ENCODE data around the gene WDR12. TPM values are rescaled to one million over a fixed set of nuclear protein-coding genes. Genes with fewer than 3 reads are reported as not detected.

Gene WDR12
- total and polyA plus RNA-seq, 4 donors: 9.4 to 36.1 (median 16.3) TPM

DNA sequence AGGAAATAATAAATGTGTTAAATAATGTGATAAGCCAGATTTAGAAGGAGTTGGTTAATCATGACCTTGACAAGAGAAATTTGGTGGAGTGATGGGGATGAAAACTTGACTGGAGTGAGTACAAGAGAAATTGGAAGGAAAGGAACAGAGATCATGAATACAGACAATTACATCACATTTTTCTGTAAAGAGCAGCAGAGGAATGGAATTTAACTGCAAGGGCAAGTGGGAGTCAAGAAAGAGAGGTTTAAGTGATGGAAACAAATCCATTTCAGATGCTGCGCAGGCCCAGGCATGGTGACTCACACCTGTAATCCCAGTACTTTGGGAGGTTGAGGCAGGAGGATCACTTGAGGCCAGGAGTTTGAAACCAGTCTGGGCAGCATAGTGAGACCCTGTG lies 86.6 kb downstream of the WDR12 start:
- Histone ChIP-seq H3K4me1 (ENCODE audit: control insufficient read depth in 5 of 5, insufficient read depth in 5 of 5, low read length in 5 of 5) (no peaks in the 10 kb centered on the region), H3K27ac (ENCODE audit: low read depth in 1 of 2, low read length in 1 of 2) (no peak overlapping the region), H3K9ac (ENCODE audit: insufficient read depth in 1 of 2, low read length in 2 of 2) (no peak overlapping the region), H3K36me3 (ENCODE audit: control insufficient read depth in 4 of 4, insufficient read depth in 4 of 4, low read length in 4 of 4) (peaks cover 0 to 2% (median 0%) of the 10 kb centered on the region in 4 donors), H3K27me3 (ENCODE audit: control insufficient read depth in 3 of 3, insufficient read depth in 3 of 3, low read length in 2 of 3) (no peaks in the 10 kb centered on the region), H3K4me3 (no peak overlapping the region), H3K9me3 (ENCODE audit: control insufficient read depth in 4 of 4, insufficient read depth in 3 of 4, low read length in 3 of 4) (no peaks in the 10 kb centered on the region)
- WGBS, 2 donors: 95 to 100% methylated on average over 1 of the region's 1 CpG
- DNase-seq (no peak), ATAC-seq (ENCODE audit: insufficient read depth, low FRiP score) (no peak)
- TF ChIP-seq, protein P1, sequence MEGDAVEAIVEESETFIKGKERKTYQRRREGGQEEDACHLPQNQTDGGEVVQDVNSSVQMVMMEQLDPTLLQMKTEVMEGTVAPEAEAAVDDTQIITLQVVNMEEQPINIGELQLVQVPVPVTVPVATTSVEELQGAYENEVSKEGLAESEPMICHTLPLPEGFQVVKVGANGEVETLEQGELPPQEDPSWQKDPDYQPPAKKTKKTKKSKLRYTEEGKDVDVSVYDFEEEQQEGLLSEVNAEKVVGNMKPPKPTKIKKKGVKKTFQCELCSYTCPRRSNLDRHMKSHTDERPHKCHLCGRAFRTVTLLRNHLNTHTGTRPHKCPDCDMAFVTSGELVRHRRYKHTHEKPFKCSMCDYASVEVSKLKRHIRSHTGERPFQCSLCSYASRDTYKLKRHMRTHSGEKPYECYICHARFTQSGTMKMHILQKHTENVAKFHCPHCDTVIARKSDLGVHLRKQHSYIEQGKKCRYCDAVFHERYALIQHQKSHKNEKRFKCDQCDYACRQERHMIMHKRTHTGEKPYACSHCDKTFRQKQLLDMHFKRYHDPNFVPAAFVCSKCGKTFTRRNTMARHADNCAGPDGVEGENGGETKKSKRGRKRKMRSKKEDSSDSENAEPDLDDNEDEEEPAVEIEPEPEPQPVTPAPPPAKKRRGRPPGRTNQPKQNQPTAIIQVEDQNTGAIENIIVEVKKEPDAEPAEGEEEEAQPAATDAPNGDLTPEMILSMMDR (IDR thresholded peaks at IDR 0.05; ENCODE audit: control extremely low read depth, extremely low read depth): no peak

Other genes starting within 250 kb of the WDR12 start
- 10 to 100 TPM in 1 of 2 donors, 1 to 10 TPM in 1; 9.2 to 21.2 TPM for gene ICA1L, start 39.9 kb downstream of the WDR12 start, total RNA-seq
- gene ICA1L, start 39.9 kb downstream of the WDR12 start, polyA plus RNA-seq: 1 to 10 TPM; 1.3 to 2.6 TPM
- gene CARF, start 602 bp upstream of the WDR12 start, total RNA-seq: 10 to 100 TPM in 1 of 2 donors, 1 to 10 TPM in 1; 7.8 to 20.0 TPM
- 1 to 10 TPM; 1.8 to 2.8 TPM for gene CARF, start 602 bp upstream of the WDR12 start, polyA plus RNA-seq
- 100 to 1,000 TPM in 1 of 2 donors, 10 to 100 TPM in 1; 44.3 to 138 TPM for gene NBEAL1, start 103.2 kb upstream of the WDR12 start, total RNA-seq
- gene NBEAL1, start 103.2 kb upstream of the WDR12 start, polyA plus RNA-seq: 1 to 10 TPM; 5.9 to 6.3 TPM